CD1c-positive myeloid dendritic cell (primary cell): ENCODE results near the gene ZMIZ1.

Experiments used
- DNase-seq: peaks from one replicate; pipeline ENCODE4 v3.0.0-alpha.2; 2016; ENCODE audit errors: extremely low spot score

The ZMIZ1 gene

DNA sequence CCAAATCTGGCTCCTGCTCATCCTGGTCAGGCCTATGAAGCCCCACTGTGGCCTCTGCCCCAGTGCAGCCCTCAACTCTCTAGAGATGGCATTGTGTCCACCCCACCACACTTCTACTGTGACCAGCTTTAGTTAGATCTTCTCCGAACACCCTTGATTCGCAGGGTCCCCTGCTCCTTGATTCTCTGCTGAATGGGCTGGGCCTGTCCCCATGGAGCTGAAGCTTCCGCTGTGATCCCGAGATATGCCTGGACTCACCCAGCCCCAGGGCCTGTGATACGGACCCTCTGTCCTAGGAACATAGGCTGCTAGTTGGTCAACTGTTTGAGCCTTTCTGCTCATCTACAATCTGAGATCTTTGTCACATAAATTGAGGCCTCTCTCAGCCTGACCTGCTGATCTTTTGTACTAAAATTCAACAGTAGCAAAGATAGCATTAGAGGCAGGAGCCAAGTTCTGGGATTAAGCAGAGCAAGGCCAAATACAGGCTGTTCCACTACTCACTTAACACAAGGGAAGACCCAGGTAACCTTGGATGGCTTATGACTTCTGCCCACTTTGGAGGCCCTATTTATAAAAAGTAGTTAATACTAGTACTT lies 272.0 kb downstream of the ZMIZ1 start:
- no peak for DNase-seq

DNA sequence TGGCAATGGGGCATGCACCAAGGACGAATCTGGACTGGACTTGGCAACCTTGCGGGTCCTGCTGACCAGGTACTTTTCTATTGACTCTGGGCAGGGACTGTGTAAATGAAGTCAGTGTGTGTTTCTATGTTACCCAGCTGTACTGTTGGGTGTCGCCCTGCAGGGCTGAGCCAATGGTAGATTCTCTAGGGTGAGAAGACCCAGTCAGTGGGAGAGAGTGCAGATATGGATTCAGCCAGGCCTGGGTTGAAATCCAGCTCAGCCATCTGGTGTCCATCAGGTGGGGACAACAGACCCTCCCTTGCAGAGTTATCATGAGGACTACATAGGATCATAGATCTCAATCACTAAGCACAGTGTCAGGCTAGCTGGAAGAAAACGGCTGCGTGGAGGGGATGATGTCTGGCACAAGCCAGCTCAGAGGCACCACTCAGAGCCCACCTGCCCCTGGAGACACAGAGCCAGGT lies 273.6 kb downstream of the ZMIZ1 start:
- DNase-seq = no peak

DNA sequence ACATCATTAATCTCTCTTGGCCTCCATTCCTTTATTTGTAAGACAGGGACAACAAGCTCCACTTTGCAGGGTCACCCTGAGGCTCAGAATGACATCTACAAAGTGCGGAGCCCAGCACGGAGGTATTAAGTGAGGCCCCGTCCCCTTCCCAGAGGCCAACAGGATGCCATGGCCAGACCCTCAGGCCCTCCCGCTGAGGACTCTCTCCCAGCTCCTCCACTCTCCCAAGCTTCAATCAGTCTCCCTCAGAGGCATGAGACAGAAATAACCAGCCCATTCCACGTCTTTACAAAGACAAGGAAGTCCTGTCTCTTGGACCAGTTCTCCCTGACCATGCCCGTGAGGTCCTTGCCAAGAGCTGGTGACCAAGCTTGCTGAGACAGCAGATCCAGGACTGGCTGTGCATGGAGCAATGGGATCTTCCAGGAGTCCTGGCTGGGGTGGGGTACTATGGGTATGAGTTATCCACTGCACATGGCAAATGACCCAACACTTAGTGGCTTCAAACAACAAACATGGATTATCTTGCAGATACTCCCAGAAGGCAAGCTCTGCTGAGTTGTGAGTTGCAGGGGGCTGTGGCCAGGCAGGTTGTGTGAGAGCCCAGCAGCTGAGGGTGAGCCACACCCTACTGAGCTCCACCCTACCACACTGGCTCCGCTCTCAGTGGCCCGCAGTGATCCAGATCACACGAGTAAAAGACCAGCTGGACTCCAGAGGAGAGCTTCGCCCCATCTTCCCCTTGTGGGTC lies 274.2 kb downstream of the ZMIZ1 start:
- no peak for DNase-seq

DNA sequence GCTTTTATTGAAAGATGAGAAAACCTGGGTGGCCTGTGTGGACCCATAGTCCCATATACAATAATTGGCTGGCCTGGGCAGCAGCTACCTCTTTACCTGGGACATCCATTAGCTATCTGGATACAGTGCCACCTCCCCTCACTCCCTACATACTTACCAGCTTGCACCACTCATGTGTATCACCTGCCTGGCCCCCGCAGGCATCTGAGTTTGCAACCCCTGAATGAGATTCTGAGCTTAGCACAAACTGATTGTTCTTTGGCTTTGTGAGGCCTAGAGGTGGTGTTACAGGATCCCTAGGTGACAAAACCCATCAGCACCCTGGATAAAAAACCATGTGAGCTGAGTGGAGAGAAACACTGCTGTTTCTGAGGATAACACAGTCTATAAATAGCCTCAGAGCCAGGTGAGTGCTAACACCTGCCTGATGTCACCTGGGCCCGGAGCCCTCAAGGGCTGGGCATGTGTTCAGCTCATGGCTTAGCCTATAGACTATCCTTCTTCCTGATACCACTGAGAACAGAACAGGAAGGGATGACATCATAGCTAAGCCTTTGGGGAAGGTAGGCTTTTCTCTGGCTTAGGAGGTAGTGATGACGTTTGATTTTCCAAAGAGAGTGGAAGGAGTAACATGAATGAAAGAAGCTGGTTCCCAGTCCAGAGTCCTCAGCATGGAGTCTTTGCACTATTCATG lies 275.9 kb downstream of the ZMIZ1 start:
- peak; percentile 56 for DNase-seq

DNA sequence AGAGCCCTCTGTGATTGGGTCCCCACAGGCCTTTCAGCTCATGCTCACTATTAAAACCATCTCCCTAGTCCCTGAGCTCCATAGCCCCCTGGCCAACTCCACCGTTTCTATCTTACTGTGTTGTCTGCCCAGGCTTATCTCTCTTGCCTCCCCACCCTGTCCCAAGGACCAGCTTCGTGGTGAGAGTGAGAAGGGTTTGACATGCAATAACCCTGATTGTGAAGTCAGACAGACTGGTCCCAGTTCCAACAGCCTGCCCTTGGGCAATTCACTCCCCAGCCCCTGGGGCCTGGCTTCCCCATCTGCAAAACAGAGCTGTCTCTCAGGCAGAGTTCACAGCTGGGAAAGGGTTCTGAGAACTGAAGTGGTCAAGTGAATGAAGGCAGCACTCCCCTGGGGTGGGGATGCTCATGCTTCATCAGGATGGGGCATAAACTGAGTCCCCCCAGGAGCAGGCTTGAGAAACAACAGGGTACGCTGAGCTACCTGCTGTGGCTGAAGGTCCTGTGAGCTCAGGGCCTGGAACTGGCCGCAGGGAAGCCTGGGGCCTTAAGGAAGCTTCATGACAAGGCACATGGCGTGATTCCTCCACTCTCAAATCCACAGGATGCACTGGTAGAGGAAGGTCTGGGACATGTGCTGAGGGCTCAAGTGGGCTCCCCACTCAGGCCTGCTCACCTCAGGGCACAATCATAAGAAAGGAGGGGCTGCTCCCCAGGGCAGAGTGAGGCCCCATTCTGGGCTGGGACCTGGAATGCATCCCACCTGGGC lies 276.7 kb downstream of the ZMIZ1 start:
- no peak for DNase-seq

DNA sequence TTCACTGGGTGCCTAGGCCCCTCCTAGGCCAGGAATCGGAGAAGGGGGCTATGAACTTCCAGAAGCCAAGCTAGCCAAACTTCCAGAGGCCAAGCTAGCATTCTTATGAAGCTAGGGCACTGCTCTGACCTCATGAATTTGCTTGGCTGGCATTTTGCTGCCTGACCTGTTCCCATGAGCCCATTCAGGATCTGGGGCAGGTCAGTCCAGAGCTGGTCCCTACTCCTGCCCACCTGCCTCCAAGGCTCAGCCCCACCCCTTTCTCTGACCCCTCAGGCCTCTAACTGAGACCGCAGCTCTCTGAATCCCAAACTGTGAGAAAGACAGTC lies 277.2 kb downstream of the ZMIZ1 start:
- no peak for DNase-seq

DNA sequence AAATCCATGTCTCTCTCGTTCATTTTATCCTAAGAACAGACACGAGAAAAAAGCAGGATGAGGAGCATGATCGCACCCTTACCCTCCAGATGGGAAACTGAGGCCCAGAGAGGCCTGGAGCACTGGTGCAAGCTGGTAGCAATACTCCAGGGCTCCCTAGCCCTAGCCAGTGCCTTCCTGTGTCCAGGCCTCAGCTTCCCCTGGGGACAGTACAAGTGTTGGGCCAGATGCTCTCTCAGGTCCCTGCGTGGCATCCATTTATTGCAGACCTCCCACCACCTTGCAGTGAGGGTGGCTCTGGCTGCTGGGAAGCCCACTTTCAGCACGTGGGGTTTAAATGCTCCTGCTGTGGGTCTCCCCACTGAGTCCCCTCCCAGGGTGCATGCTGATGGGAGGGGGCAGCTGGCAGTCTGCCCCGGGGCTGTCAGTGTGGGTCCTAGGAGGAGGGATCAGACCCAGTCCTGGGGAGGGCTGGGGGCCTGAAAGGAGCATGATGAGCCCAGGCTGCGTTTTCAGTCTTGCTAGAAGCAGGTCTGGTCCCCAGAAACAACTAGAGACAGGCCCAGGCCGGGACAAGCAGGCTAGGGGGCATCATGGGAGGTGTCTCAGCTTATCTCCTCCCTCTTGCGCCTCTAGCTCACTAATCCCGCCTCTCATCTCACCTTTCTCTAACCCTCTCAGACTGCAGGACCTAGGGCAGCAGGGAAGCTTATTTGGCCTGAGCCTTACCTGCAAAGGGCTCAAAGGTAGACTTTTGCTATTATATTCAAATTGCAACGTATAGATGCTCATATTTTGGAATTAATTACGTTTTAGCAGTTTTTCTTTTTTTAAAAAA lies 277.8 kb downstream of the ZMIZ1 start:
- DNase-seq = no peak

DNA sequence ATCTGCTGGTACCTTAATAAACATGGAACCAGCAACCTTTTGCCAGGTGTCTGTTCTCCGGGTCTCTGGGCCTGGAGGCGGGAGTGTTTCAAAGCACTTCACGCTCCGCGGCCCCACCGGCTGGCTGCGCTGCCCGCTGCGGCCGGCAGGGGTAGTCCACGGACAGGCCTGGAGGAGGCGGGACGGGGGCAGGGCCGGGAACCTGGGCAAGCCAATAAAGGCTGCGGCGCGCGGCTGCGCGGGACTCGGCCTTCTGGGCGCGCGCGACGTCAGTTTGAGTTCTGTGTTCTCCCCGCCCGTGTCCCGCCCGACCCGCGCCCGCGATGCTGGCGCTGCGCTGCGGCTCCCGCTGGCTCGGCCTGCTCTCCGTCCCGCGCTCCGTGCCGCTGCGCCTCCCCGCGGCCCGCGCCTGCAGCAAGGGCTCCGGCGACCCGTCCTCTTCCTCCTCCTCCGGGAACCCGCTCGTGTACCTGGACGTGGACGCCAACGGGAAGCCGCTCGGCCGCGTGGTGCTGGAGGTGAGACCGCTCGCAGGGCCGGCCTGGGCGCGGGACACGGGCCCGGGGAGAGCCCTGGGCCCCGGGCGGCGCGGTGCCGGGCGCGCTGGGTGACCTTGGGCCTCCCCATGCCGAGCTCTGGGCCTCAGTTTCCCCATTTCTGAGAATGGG lies 278.6 kb downstream of the ZMIZ1 start, which contains the start of gene PPIF:
TSS of gene PPIF (plus strand) at position 244 of the 668 bp plus-strand sequence. CDS start at position 324, 80 bp downstream.
- peak; percentile 97 for DNase-seq

DNA sequence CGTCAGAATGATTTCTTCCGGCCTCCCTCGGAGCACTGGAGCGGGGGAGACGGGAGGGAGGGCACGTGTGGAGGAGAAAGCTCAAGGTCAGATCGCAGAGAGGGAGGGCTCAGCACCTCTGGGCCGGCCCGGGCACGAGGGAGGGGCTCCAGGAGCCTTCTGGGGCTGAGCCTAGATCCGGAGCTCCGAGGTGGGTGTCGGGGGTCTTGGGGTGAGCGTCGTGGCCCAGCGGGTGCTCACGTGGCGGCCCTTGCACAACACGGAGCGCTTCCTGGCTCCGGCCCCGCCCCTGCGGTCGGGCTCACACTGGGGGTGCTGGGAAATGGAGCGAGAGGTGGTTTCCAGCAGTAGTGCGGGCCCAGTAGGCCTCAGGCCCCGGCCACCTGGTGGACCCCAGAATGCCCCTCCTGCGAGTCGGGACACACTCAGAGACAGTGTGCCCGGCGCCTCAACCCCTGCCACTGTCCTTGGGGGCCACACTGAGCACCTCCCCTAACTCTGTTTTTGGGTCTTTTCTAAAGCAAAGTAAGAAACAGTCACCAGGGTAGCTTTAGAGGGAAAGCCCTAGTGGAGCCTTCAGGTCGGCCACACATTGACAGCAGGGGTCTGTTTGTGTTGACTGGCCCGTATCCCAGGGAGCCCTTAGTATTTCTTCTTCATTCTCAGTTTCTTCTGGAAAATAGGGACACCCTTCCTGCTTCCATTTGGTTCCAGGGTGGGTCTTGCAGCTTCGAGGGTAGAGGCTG lies 279.3 kb downstream of the ZMIZ1 start:
- DNase-seq = peak; percentile 85

DNA sequence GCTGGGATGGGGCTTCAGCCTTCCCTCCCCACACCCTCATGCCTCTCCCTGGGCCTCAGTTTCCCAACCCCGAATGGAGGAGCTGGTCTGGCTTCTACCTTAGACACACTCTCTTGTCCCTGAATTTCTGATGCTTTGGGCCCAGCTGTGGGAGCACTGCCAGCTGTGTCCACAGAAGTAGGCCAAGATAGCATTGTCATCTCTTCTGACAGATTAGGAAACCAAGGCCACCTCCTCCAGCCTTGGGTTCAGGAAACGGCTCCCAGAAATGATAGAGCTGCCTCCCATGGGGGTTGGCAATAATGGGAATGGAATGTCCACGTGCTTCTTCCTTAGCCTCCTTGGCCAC lies 279.8 kb downstream of the ZMIZ1 start:
- no peak for DNase-seq

DNA sequence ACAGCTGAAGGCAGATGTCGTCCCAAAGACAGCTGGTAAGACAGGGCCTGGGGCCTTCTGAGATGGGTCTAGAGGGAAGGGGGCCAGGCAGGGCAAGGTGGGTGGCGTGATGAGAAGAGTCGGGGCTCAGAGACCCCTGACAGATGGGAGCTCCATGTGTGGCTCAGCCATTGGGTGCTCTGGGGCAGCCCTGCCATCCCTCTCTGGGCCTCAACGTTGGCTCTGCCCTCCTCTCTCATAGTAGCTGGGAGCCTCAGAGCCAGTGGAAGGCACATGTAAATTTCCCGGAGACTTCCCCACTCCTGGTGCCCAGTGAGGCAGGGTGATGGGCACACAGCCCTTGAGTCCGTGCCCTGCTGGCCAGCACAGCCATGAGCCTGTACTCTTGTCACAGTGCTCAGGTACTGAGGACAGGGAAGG lies 280.3 kb downstream of the ZMIZ1 start:
- no peak for DNase-seq

DNA sequence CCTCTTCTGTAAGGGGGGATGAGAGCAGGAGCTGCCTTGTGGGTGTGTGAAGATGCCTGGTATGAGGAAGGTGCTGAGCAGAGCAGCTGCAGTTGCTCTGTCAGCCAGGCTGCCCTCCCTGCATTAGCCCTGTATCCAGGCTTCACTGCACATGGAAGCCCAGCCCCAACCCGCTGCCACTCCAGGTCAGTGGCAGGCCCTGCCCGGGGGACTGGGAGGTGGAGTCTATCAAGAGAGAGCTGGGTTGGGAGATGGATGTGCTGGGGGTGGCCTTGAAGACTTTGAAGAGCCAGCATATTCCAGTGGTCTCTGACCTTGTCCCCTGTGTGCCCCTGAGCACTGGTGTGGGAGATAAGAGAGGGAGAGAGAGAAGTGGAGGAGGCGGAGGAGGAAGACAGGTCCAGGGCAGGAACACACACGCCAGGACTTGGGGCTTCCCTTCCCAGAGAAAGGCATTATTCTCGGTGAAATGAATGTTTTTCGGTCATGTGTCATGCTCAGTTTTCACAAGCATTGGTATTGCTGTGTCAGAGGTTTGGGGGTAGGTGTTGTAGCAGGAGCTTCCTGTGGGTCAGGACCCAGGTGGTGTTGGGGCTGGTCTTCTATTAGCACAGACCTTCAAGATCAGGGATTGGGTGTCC lies 281.1 kb downstream of the ZMIZ1 start:
- no peak for DNase-seq

DNA sequence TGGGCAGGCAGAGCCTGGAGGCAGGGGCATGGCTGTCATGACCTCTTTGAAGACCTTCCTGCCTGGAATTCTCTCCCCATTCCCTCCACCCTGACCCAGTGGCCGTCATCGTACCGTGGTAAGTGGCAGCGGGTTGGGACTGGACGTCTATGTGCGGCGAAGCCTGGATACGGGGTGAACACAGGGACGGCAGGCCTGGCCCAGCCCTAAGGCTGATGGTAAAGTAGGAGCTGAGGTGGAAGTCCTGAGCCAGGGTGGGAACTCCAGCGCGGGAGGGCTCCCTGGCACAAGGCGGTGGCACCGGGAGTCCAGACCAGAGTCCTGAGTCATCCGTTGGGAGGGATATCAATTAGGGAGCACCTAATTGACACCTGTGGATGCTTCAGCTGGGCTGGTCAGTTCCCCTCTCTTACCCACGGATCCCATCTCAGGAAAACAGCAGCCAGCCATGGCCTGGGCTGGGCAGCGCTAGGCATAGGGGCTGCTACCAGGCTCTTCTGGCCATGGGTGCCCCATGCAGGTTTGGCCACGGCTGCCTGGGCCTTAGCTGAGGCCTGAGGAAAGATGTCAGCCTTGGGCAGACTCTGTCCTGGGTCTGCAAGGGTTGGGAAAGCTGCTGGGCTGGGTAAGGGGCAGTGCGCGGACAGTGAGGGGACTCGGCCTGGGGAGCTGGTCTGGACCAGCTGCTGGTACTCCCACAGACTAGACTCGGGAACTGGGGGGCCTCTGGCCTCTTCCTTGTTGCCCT lies 281.8 kb downstream of the ZMIZ1 start:
- no peak for DNase-seq

DNA sequence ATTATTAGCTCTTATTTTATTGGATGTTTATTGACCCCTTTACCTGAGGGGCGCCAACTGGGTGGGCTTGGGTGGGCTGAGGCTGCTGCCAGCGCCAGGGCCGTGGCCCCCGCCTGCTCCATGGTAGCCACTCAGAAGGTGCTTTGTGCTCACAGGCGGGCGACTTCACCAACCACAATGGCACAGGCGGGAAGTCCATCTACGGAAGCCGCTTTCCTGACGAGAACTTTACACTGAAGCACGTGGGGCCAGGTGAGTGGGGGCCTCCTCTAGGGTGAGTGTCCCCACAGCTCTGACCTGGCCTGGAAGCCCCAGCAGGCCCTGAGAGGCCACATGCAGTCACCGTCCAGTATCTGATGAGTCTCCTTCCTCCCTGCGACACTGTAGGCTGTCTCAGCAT lies 282.6 kb downstream of the ZMIZ1 start:
- no peak for DNase-seq

DNA sequence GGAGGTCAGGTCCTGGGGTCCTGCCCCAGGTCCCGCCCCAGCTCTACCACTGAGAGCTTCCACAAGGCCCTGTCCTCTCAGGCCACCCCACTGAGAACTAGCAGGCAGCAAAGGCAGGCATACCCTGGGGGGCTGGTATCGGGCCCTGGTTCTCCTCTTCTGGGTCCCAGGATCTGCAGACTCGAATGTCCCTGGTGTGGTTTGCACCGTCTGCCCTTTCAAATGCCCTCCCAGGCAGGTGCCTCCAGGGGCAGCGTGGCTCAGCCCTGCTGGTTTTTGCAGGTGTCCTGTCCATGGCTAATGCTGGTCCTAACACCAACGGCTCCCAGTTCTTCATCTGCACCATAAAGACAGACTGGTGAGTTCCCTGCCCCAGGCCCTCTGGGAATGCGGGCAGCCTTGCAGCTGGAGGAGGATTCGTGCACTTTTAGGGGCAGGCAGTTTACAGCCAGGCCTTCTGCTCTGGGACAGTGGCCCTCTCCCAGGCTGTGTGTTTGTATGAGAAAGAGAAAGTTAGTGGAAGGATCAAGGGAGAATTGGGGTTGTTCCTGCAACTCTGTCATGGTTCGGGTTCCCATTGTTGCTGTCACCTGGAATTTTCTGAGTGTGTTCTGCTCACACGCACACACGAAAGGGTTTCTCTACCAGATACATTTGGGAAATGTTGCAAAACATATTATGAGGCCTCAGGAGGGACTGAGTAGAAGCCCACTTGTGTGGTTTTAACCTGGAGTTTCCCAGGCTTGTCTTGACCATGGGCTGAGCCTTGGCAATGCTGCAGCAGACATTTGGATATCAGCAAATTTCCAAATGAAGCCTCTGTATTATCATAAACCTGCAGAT lies 283.5 kb downstream of the ZMIZ1 start:
- DNase-seq = no peak

DNA sequence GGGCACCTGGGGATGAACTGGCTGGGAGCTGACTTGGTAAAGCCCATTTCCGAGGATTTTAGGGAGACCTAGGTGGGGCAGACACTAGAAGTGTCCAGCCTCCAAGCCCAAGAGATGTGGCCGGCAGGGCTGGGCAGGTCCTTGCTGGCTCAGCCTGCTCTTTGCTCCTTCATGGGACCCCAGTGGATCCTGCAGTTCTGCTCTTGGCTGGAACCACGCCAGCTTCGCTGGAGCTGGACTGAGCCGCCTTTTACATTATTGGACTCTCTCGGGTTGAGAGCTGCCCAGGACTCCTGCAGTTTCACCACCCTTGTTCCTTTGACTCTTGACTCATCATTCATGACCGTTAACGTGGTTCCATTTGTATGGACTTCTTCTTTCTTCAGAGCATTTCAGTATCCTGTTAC lies 284.2 kb downstream of the ZMIZ1 start:
- DNase-seq = peak; percentile 68

DNA sequence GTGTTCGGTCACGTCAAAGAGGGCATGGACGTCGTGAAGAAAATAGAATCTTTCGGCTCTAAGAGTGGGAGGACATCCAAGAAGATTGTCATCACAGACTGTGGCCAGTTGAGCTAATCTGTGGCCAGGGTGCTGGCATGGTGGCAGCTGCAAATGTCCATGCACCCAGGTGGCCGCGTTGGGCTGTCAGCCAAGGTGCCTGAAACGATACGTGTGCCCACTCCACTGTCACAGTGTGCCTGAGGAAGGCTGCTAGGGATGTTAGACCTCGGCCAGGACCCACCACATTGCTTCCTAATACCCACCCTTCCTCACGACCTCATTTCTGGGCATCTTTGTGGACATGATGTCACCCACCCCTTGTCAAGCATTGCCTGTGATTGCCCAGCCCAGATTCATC lies 285.0 kb downstream of the ZMIZ1 start:
- DNase-seq = no peak

DNA sequence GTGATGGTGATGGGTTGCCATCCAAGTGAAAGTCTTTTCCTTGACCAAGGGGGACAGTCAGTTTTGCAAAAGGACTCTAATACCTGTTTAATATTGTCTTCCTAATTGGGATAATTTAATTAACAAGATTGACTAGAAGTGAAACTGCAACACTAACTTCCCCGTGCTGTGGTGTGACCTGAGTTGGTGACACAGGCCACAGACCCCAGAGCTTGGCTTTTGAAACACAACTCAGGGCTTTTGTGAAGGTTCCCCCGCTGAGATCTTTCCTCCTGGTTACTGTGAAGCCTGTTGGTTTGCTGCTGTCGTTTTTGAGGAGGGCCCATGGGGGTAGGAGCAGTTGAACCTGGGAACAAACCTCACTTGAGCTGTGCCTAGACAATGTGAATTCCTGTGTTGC lies 285.4 kb downstream of the ZMIZ1 start:
- DNase-seq = no peak
